Chondrocyte (in vitro differentiated cells): ENCODE data around the gene ABTB2. TPM values are rescaled to one million over a fixed set of nuclear protein-coding genes. Genes with fewer than 3 reads are reported as not detected.

Source experiments
- DNase-seq: peaks from one replicate; pipeline ENCODE4 v3.0.0; 2021; ENCODE audit warnings: mixed read lengths, low spot score
- H3K27ac Mint-ChIP-seq: one replicate; pipeline ENCODE4 v1.8.0; 2021; ENCODE audit warnings: mild to moderate bottlenecking, moderate library complexity, mixed read lengths; ENCODE audit not compliant: unreplicated experiment
- H3K27me3 Mint-ChIP-seq: 2 replicates; pipeline ENCODE4 v1.8.0; 2021; ENCODE audit warnings: low read depth, mixed read lengths
- H3K36me3 Mint-ChIP-seq: 2 replicates; pipeline ENCODE4 v1.8.0; 2021; ENCODE audit warnings: low read depth, mixed read lengths
- H3K4me1 Mint-ChIP-seq: 2 replicates; pipeline ENCODE4 v1.8.0; 2021; ENCODE audit warnings: low read depth, mild to moderate bottlenecking, mixed read lengths
- H3K4me3 Mint-ChIP-seq: one replicate; pipeline ENCODE4 v1.8.0; 2021; ENCODE audit warnings: mild to moderate bottlenecking, moderate library complexity, mixed read lengths; ENCODE audit not compliant: unreplicated experiment
- H3K9me3 Mint-ChIP-seq: 2 replicates; pipeline ENCODE4 v1.8.0; 2021; ENCODE audit warnings: low read depth, mixed read lengths
- total RNA-seq: library from RNA; stranded (reverse); gene quantifications from 3 replicates; pipeline ENCODE4 v1.2.1, GENCODE V29; 2021
- TF ChIP-seq, protein P1 (sequence below): fragments of 200-600 bp; sonication (generic); IDR thresholded peaks from 2 replicates; pipeline ENCODE4 v1.5.0; 2021; ENCODE audit warnings: antibody characterized with exemption, mild to moderate bottlenecking, moderate library complexity

ABTB2 gene
- total RNA-seq, 1 donor from 2014 or later: 3.1 TPM

- TF ChIP-seq, protein P1, sequence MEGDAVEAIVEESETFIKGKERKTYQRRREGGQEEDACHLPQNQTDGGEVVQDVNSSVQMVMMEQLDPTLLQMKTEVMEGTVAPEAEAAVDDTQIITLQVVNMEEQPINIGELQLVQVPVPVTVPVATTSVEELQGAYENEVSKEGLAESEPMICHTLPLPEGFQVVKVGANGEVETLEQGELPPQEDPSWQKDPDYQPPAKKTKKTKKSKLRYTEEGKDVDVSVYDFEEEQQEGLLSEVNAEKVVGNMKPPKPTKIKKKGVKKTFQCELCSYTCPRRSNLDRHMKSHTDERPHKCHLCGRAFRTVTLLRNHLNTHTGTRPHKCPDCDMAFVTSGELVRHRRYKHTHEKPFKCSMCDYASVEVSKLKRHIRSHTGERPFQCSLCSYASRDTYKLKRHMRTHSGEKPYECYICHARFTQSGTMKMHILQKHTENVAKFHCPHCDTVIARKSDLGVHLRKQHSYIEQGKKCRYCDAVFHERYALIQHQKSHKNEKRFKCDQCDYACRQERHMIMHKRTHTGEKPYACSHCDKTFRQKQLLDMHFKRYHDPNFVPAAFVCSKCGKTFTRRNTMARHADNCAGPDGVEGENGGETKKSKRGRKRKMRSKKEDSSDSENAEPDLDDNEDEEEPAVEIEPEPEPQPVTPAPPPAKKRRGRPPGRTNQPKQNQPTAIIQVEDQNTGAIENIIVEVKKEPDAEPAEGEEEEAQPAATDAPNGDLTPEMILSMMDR: no peak
- H3K4me3 Mint-ChIP-seq: no peak overlapping the region
- peaks cover 9% of the 10 kb centered on the region for H3K4me1 Mint-ChIP-seq
- H3K9me3 Mint-ChIP-seq: no peaks in the 10 kb centered on the region
- H3K27me3 Mint-ChIP-seq: peaks cover 3% of the 10 kb centered on the region
- H3K27ac Mint-ChIP-seq: no peak overlapping the region
- no peaks in the 10 kb centered on the region for H3K36me3 Mint-ChIP-seq
- no peak for DNase-seq
Observed at GRCh38 chr11:34233215-34233614, 124.6 kb downstream of the ABTB2 start.

DNA sequence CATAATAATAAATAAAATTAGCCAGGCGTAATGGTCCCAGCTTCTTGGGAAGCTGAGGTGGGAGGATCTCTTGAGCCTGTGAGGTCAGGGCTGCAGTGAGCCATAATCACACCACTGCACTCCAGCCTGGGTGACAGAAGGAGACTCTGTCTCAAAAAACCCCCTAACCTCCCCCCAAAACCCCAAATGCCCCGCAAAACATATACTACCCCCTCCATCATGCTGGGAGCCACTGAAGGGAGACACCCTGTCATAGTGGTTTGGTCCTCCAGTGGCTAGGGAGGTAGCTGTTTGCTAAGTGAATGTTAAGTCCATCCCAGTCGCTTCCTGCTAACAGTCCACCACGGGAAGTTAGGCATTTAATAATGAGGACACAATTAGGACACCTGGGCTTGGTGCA, 125.0 kb downstream of the ABTB2 start:
- H3K4me1 Mint-ChIP-seq: peaks cover 9% of the 10 kb centered on the region
- DNase-seq: no peak
- no peaks in the 10 kb centered on the region for H3K36me3 Mint-ChIP-seq
- TF ChIP-seq, protein P1: no peak
- peaks cover 3% of the 10 kb centered on the region for H3K27me3 Mint-ChIP-seq
- H3K9me3 Mint-ChIP-seq: no peaks in the 10 kb centered on the region
- H3K27ac Mint-ChIP-seq: no peak overlapping the region
- H3K4me3 Mint-ChIP-seq: no peak overlapping the region

DNA sequence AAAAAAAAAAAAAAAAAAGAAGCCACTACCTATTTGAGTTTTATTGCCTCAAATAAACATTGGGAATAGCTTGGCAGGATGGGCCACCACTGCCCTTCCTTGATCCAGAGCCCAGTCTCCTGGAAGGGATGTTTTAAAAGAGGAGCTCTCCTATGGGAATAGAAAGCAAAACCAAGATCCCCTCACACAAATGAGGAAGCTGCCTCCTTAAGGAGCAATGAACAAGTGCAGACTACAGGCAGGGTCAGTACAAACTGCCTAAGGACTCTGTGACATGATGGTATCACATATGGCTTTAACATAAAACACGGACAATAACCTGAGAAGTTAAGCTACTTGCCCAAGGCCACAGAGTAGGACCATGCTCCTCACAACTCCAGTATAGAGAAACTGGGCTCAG, 131.6 kb downstream of the ABTB2 start:
- Mint-ChIP-seq H3K27ac (no peak overlapping the region), H3K27me3 (peaks cover 3% of the 10 kb centered on the region), H3K36me3 (no peaks in the 10 kb centered on the region), H3K4me1 (peaks cover 5% of the 10 kb centered on the region), H3K4me3 (no peak overlapping the region), H3K9me3 (no peaks in the 10 kb centered on the region)
- TF ChIP-seq, protein P1: no peak
- no peak for DNase-seq

DNA sequence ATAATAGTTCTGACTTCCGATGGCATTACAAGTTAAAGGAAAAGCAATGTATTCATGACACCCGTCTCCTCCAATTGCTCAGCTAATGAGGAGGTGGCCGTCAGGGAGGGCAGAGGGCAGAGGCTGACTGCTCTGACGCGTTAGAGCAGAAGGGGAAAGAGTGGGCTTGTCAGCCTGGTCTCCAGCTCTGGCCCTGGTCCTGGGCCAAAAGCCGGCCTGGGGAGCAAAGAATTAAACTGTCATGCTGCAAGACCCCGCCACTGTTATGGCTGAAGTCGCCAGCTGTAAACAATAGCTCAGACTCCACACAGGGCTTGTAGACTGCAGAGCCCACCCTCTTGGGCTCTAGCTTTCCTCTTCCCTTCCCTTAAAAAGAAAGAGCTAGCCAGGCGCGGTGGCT, 132.7 kb downstream of the ABTB2 start:
- Mint-ChIP-seq H3K9me3 (no peaks in the 10 kb centered on the region), H3K4me1 (peaks cover 5% of the 10 kb centered on the region), H3K36me3 (no peaks in the 10 kb centered on the region), H3K4me3 (no peak overlapping the region), H3K27me3 (peaks cover 3% of the 10 kb centered on the region), H3K27ac (no peak overlapping the region)
- no peak for DNase-seq
- TF ChIP-seq, protein P1: no peak

DNA sequence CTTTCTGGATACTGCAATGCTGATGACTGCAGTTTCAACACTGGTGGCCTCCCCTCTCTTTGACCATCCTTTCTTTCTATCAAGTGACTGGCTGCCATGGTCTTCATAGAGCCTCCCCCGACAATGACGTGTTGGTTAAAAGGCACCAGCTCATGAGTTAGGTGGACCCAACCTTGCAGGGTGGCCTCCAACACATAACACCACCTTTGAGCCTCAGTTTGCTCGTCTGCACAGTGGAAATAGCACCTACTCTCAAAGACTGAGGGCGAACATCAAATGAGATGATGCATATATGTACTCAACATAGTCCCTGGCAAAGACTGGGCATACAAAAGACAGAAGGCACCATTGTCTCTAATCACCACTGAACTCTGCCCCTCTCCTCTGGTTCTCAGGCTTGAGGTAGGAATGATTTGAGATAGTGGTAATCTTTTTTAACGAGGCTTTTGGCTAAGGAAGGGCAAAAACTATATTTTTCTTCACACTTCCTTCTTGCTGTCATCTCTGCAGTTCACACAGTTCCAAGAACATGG, 133.3 kb downstream of the ABTB2 start:
- H3K27ac Mint-ChIP-seq: no peak overlapping the region
- no peaks in the 10 kb centered on the region for H3K36me3 Mint-ChIP-seq
- peaks cover 5% of the 10 kb centered on the region for H3K4me1 Mint-ChIP-seq
- DNase-seq: no peak
- H3K9me3 Mint-ChIP-seq: no peaks in the 10 kb centered on the region
- TF ChIP-seq, protein P1: no peak
- no peak overlapping the region for H3K4me3 Mint-ChIP-seq
- peaks cover 3% of the 10 kb centered on the region for H3K27me3 Mint-ChIP-seq
